ENCODE data around the gene IVD.

GRCh38 chr15:40364251-40364650, 41.3 kb upstream of the IVD start:
- TF ChIP-seq, protein P1, sequence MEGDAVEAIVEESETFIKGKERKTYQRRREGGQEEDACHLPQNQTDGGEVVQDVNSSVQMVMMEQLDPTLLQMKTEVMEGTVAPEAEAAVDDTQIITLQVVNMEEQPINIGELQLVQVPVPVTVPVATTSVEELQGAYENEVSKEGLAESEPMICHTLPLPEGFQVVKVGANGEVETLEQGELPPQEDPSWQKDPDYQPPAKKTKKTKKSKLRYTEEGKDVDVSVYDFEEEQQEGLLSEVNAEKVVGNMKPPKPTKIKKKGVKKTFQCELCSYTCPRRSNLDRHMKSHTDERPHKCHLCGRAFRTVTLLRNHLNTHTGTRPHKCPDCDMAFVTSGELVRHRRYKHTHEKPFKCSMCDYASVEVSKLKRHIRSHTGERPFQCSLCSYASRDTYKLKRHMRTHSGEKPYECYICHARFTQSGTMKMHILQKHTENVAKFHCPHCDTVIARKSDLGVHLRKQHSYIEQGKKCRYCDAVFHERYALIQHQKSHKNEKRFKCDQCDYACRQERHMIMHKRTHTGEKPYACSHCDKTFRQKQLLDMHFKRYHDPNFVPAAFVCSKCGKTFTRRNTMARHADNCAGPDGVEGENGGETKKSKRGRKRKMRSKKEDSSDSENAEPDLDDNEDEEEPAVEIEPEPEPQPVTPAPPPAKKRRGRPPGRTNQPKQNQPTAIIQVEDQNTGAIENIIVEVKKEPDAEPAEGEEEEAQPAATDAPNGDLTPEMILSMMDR (conservative IDR thresholded peaks at IDR 0.05; ENCODE audit: low read depth, low read length) = no peak
- no peak for TF ChIP-seq EZH2 (IDR thresholded peaks at IDR 0.05; ENCODE audit: low read length, unreplicated experiment)
- no peak for TF ChIP-seq EZH2phosphoT487 (IDR thresholded peaks at IDR 0.05; ENCODE audit: borderline replicate concordance, low read length)

Measured in PC-3 (cell line).